ENCODE results near the gene GARIN5A.
"Not testable (repeated sequence)": the region's sequence is repeated elsewhere in the genome, so short reads cannot be mapped to it uniquely, and the experiment has no call there.

The GARIN5A gene

DNA sequence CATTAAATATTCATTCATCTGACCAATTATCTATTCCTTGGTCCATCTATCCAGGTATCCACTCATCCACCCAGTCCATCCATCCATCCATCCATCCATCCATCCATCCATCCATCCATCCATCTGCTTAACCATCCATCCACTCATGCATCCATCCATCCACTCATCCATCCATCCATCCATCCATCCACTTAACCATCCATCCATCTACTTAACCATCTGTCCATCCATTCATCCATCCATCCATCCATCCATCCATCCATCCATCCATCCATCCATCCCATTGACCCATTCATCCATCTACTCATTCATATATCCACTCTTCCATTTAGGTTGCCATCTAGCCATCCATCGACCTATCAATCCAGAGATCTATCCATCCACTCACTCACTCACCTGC, 32.6 kb downstream of the GARIN5A start:
- no peak overlapping the region for H3K4me3 ChIP-seq
- TF ChIP-seq, protein P1, sequence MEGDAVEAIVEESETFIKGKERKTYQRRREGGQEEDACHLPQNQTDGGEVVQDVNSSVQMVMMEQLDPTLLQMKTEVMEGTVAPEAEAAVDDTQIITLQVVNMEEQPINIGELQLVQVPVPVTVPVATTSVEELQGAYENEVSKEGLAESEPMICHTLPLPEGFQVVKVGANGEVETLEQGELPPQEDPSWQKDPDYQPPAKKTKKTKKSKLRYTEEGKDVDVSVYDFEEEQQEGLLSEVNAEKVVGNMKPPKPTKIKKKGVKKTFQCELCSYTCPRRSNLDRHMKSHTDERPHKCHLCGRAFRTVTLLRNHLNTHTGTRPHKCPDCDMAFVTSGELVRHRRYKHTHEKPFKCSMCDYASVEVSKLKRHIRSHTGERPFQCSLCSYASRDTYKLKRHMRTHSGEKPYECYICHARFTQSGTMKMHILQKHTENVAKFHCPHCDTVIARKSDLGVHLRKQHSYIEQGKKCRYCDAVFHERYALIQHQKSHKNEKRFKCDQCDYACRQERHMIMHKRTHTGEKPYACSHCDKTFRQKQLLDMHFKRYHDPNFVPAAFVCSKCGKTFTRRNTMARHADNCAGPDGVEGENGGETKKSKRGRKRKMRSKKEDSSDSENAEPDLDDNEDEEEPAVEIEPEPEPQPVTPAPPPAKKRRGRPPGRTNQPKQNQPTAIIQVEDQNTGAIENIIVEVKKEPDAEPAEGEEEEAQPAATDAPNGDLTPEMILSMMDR (IDR thresholded peaks at IDR 0.05), result no peak
- no peak overlapping the region for H3K27ac ChIP-seq

DNA sequence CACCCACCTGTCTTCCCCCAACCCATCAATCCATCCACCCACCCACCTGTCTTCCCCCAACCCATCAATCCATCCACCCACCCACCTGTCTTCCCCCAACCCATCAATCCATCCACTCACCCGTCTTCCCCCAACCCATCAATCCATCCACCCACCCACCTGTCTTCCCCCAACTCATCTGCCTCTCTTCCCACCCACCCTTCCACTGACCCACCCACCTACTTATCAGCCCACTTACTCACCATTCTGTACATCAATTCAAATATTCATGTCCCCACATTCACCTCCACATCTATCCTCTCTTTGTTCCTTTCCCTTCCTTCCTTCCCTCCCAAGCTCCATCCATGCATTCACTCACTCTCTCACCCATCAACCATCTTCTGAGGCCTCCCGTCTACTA, 37.5 kb downstream of the GARIN5A start:
- DNase-seq (ENCODE audit: low spot score); H3K27ac ChIP-seq; H3K4me3 ChIP-seq: not testable (repeated sequence)

More for the DNA sequence above, 32.6 kb downstream of the GARIN5A start:
- no peak for DNase-seq (ENCODE audit: low spot score)

DNA sequence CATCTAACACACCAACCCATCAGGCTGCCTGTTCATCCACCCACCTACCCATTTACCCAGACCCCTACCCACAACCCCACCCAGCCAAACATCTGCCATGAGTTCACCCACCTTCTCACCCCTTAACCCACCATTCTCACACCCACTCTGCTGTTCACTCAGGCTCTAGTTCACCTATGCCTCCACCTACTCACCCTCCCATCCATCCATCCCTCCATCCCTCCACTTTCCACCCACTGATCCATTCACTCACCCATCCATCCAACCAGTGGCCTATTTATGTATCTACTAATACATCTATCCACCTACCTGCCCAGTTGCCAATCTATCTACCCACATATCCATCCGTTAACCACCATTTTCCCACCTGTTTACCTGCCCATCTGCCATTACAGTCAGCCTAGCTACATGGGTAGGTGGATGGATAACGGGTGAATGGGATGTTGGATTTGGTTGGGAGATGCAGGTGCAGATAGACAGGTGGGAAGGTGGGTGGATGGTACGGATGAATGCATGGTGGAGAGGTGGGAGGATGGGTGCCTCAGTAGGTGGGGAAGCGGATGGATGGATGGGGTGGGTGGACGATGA, 38.7 kb downstream of the GARIN5A start:
- H3K4me3 ChIP-seq, result no peak overlapping the region
- no peak for DNase-seq (ENCODE audit: low spot score)
- TF ChIP-seq, protein P1 (IDR thresholded peaks at IDR 0.05), result no peak

DNA sequence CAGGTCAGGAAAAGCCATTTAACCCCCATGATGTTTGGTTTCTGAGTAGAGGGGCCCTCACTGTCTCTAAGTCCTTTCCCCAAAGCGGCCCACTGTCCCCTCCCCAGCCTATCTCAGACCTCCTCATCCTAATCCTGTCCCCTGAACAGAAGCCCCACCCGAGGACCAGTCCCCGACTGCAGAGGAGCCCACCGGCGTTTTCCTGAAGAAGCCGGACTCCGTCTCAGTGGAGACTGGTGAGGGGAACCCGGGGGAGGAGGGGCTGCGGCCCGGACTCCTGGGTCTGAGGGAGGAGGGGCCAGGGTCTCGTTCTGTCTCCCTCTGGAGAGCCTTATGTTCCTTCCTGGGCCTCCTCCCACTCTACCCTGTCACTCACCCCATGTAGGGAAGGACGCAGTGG, 41.0 kb downstream of the GARIN5A start:
- DNase-seq (ENCODE audit: low spot score), result no peak
- TF ChIP-seq, protein P1 (IDR thresholded peaks at IDR 0.05), result no peak
- Histone ChIP-seq H3K4me3 (no peak overlapping the region), H3K27ac (no peak overlapping the region)

More for the DNA sequence above, 38.7 kb downstream of the GARIN5A start:
- no peak overlapping the region for H3K27ac ChIP-seq

DNA sequence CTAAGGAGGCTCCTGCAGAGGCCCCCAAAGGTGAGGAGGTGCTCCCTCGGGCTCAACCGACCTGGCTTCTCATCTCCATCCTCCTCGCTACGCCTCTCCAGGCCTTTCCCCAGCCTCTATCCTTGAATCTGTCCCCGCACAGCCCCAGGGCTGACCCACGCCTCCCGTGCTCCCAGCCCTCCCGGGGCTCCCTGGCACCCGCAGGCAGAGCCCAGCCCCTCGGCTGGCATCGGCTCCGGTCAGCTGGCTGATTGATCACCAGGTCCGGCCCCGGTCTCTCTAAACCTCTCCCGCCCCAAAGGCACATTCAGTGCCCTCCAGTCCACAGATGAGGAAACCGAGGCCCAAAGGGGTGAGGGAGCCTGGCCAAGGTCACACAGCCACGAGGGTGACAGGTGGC, 41.4 kb downstream of the GARIN5A start:
- H3K27ac ChIP-seq, result no peak overlapping the region
- TF ChIP-seq, protein P1 (IDR thresholded peaks at IDR 0.05), result no peak
- no peak for DNase-seq (ENCODE audit: low spot score)
- H3K4me3 ChIP-seq, result no peak overlapping the region

DNA sequence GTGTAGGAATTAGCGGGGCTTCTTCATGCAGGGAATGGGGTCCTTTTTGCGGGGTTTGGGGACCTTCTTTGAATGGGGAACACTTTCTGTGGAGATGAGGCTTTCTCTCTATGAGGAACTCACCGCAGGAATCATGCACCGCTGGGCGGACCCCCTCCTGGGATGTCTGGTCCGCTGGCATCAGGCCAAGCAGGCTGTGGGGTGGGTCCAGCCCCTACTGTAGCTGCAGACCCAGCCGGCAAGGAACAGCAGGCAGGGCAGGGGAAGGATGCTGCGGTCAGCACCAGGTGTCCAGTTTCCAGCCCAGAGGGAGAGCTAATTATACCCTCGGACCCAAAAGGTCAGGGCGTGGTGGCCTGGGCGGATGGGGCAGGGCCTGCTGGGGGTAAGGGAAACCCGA, 42.1 kb downstream of the GARIN5A start:
- H3K27ac ChIP-seq, result no peak overlapping the region
- TF ChIP-seq, protein P1 (IDR thresholded peaks at IDR 0.05), result no peak
- DNase-seq (ENCODE audit: low spot score), result no peak

DNA sequence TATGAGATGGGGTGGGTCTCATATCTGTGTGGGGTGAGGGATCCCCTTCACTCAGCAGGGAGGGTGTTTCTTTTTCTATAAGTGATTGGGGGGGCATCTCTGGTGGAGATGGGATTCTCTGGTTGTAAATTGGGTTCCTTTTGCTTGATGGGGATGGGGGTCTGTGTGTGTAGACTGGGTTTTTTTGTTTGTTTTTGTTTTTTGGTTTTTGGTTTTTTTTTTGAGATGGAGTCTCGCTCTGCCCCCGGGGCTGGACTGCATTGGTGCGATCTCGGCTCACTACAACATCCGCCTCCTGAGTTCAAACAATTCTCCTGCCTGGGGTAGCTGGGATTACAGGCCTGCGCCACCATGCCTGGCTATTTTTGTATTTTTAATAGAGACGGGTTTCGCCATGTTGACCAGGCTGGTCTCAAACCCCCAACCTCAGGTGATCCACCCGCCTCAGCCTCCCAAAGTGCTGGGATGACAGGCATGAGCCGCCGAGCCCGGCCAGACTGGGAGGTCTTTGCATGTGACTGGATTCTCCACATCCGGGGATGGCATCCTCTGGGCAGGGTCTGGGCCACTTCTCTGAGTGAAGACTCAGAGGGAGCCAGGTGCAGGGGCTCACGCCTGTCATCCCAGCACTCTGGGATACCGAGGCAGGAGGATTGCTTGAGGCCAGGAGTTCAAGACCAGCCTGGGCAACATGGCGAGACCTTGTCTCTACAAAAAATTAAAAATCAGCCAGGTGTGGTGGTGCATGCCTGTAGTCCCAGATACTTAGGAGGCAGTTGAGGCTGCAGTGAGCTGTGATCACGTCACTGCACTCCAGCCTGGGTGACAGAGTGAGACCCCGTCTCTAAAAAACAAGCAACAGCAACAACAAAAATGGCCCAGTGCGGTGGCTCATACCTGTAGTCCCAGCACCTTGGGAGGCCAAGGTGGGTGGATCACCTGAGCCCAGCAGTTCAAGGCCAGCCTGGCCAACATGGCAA, 43.2 kb downstream of the GARIN5A start:
- DNase-seq (ENCODE audit: low spot score), result no peak
- TF ChIP-seq, protein P1 (IDR thresholded peaks at IDR 0.05), result no peak
- H3K27ac ChIP-seq, result no peak overlapping the region
- no peak overlapping the region for H3K4me3 ChIP-seq

More for the DNA sequence above, 42.1 kb downstream of the GARIN5A start:
- H3K4me3 ChIP-seq, result no peak overlapping the region

Measured in coronary artery (tissue), 2 donors.